HepG2 (cell line): Measurements from ENCODE around the gene NEK7.

Experiments
- AFF4 ChIP-seq: sonication (generic); formaldehyde crosslinking; IDR thresholded peaks from 2 replicates; pipeline ENCODE4 v1.4.0; 2020; ENCODE audit warnings: missing genetic modification reagents
- KLF6 ChIP-seq: IDR thresholded peaks from 2 replicates; pipeline ENCODE4 v1.8.0; 2016; ENCODE audit warnings: missing biosample characterization, missing genetic modification reagents
- NFE2 ChIP-seq: sonication (generic); formaldehyde crosslinking; IDR thresholded peaks from 2 replicates; pipeline ENCODE4 v1.4.0; 2020; ENCODE audit warnings: missing genetic modification reagents
- SPEN ChIP-seq: sonication (generic); formaldehyde crosslinking; IDR thresholded peaks from 2 replicates; pipeline ENCODE4 v1.5.1; 2020; ENCODE audit warnings: low read depth, mild to moderate bottlenecking, missing genetic modification reagents
- TCF12 ChIP-seq, 2 experiments: fragments of 450-650 bp in 1 of 2; sonication (generic) in 1 of 2; formaldehyde crosslinking in 1 of 2; IDR thresholded peaks; 2 replicates each; pipeline versions ENCODE4 v1.6.1 to v1.8.0; 2017 to 2022; ENCODE audit warnings: antibody characterized with exemption in 1 of 2, mild to moderate bottlenecking in 1 of 2, missing genetic modification reagents in 1 of 2, moderate library complexity in 1 of 2

GRCh38 chr1:198304431-198304830 is 147.6 kb downstream of the NEK7 start:
- TF ChIP-seq SPEN (CRISPR knock-in tag) (no peak), AFF4 (CRISPR knock-in tag) (no peak), KLF6 (CRISPR knock-in tag) (no peak), TCF12 (IDR thresholded peaks at IDR 0.05) (no peak), TCF12 (CRISPR knock-in tag; IDR thresholded peaks at IDR 0.05) (no peak), NFE2 (no peak)
